K562 (cell line): ENCODE measurements around the gene CD1D. TPM values are rescaled to one million over a fixed set of nuclear protein-coding genes. Genes with fewer than 3 reads are reported as not detected.

ENCODE experiments used
- polyA plus RNA-seq, 8 experiments: library from polyadenylated mRNA; depleted of rRNA in 4 of 8; stranded (reverse) in 5 of 8; unstranded in 3 of 8; fragments of >200 nt; fragmentation: Nextera tagmentation in 2 of 8; fragmentation: Illumina TruSeq in 1 of 8; extraction: Ambion mirVana in 2 of 8; extraction: Trizol in 1 of 8; gene quantifications; 2 replicates each; pipeline versions ENCODE4 v1.2.1 to v1.2.3, GENCODE V29; 2011 to 2014; ENCODE audit warnings: inconsistent platforms in 1 of 8, missing spikeins in 1 of 8
- total RNA-seq, 7 experiments: library from RNA; depleted of rRNA in 6 of 7; stranded (reverse); fragments of >200 nt in 6 of 7; fragmentation: Illumina TruSeq in 2 of 7; extraction: Trizol in 2 of 7; gene quantifications; 2 replicates each; pipeline versions ENCODE4 v1.2.1 to v1.2.3, GENCODE V29; 2011 to 2021; ENCODE audit warnings: low replicate concordance in 1 of 7

The CD1D gene
- total and polyA plus RNA-seq, 9 of the 15 experiments (the other 6 are each of a cell fraction or from before 2014, with no cell fraction given), result 0.03 TPM; not detected in 8

Other genes starting within 250 kb of the CD1D start
- gene KIRREL1, start 187.2 kb upstream of the CD1D start, total RNA-seq (2014; rRNA removed), result 0.05 TPM in 1 of 2 replicates, not detected in the other
- gene KIRREL1, start 187.2 kb upstream of the CD1D start, total RNA-seq (2014; rRNA removed; fragmentation: Illumina TruSeq; extraction: Trizol), result under 0.01 TPM in 1 of 2 replicates, not detected in the other
- 0.07 TPM in 1 of 2 replicates, not detected in the other for gene KIRREL1, start 187.2 kb upstream of the CD1D start, total RNA-seq (2015; rRNA removed; fragmentation: Illumina TruSeq; extraction: Trizol)
- 0.18 and 0.22 TPM in 2 replicates for gene KIRREL1, start 187.2 kb upstream of the CD1D start, total RNA-seq (2021)
- 0.01 TPM in 1 of 2 replicates, not detected in the other for gene KIRREL1, start 187.2 kb upstream of the CD1D start, polyA plus RNA-seq (2011; rRNA removed)
- gene KIRREL1, start 187.2 kb upstream of the CD1D start, polyA plus RNA-seq (2014; fragmentation: Illumina TruSeq; extraction: Trizol), result 0.01 TPM in 2 replicates
- gene KIRREL1, start 187.2 kb upstream of the CD1D start, polyA plus RNA-seq (2014; fragmentation: Nextera tagmentation; extraction: Ambion mirVana), result not detected
- gene KIRREL1, start 187.2 kb upstream of the CD1D start, polyA plus RNA-seq (2014; rRNA removed), result not detected in 2 replicates
- gene CD1A, start 73.5 kb downstream of the CD1D start, total RNA-seq (2014; rRNA removed), result not detected in 2 replicates
- gene CD1A, start 73.5 kb downstream of the CD1D start, total RNA-seq (2014; rRNA removed; fragmentation: Illumina TruSeq; extraction: Trizol), result not detected in 2 replicates
- not detected in 2 replicates for gene CD1A, start 73.5 kb downstream of the CD1D start, total RNA-seq (2015; rRNA removed; fragmentation: Illumina TruSeq; extraction: Trizol)
- not detected in 2 replicates for gene CD1A, start 73.5 kb downstream of the CD1D start, total RNA-seq (2021)
- gene CD1A, start 73.5 kb downstream of the CD1D start, polyA plus RNA-seq (2011; rRNA removed), result not detected in 2 replicates
- gene CD1A, start 73.5 kb downstream of the CD1D start, polyA plus RNA-seq (2014; fragmentation: Illumina TruSeq; extraction: Trizol), result not detected in 2 replicates
- not detected for gene CD1A, start 73.5 kb downstream of the CD1D start, polyA plus RNA-seq (2014; fragmentation: Nextera tagmentation; extraction: Ambion mirVana)
- not detected in 2 replicates for gene CD1A, start 73.5 kb downstream of the CD1D start, polyA plus RNA-seq (2014; rRNA removed)
- gene CD1C, start 109.0 kb downstream of the CD1D start, total RNA-seq (2014; rRNA removed), result not detected in 2 replicates
- gene CD1C, start 109.0 kb downstream of the CD1D start, total RNA-seq (2014; rRNA removed; fragmentation: Illumina TruSeq; extraction: Trizol), result not detected in 2 replicates
- gene CD1C, start 109.0 kb downstream of the CD1D start, total RNA-seq (2015; rRNA removed; fragmentation: Illumina TruSeq; extraction: Trizol), result not detected in 2 replicates
- gene CD1C, start 109.0 kb downstream of the CD1D start, total RNA-seq (2021), result not detected in 2 replicates
- gene CD1C, start 109.0 kb downstream of the CD1D start, polyA plus RNA-seq (2011; rRNA removed), result not detected in 2 replicates
- gene CD1C, start 109.0 kb downstream of the CD1D start, polyA plus RNA-seq (2014; fragmentation: Illumina TruSeq; extraction: Trizol), result not detected in 2 replicates
- not detected for gene CD1C, start 109.0 kb downstream of the CD1D start, polyA plus RNA-seq (2014; fragmentation: Nextera tagmentation; extraction: Ambion mirVana)
- not detected in 2 replicates for gene CD1C, start 109.0 kb downstream of the CD1D start, polyA plus RNA-seq (2014; rRNA removed)
- not detected in 2 replicates for gene CD1B, start 150.6 kb downstream of the CD1D start, total RNA-seq (2014; rRNA removed)
- not detected in 2 replicates for gene CD1B, start 150.6 kb downstream of the CD1D start, total RNA-seq (2014; rRNA removed; fragmentation: Illumina TruSeq; extraction: Trizol)
- not detected in 2 replicates for gene CD1B, start 150.6 kb downstream of the CD1D start, total RNA-seq (2015; rRNA removed; fragmentation: Illumina TruSeq; extraction: Trizol)
- not detected in 2 replicates for gene CD1B, start 150.6 kb downstream of the CD1D start, total RNA-seq (2021)
- not detected in 2 replicates for gene CD1B, start 150.6 kb downstream of the CD1D start, polyA plus RNA-seq (2011; rRNA removed)
- gene CD1B, start 150.6 kb downstream of the CD1D start, polyA plus RNA-seq (2014; fragmentation: Illumina TruSeq; extraction: Trizol), result not detected in 2 replicates
- not detected for gene CD1B, start 150.6 kb downstream of the CD1D start, polyA plus RNA-seq (2014; fragmentation: Nextera tagmentation; extraction: Ambion mirVana)
- gene CD1B, start 150.6 kb downstream of the CD1D start, polyA plus RNA-seq (2014; rRNA removed), result not detected in 2 replicates
- not detected in 2 replicates for gene CD1E, start 173.0 kb downstream of the CD1D start, total RNA-seq (2014; rRNA removed)
- gene CD1E, start 173.0 kb downstream of the CD1D start, total RNA-seq (2014; rRNA removed; fragmentation: Illumina TruSeq; extraction: Trizol), result not detected in 2 replicates
- not detected in 2 replicates for gene CD1E, start 173.0 kb downstream of the CD1D start, total RNA-seq (2015; rRNA removed; fragmentation: Illumina TruSeq; extraction: Trizol)
- gene CD1E, start 173.0 kb downstream of the CD1D start, total RNA-seq (2021), result not detected in 2 replicates
- gene CD1E, start 173.0 kb downstream of the CD1D start, polyA plus RNA-seq (2011; rRNA removed), result not detected in 2 replicates
- gene CD1E, start 173.0 kb downstream of the CD1D start, polyA plus RNA-seq (2014; fragmentation: Illumina TruSeq; extraction: Trizol), result not detected in 2 replicates
- not detected for gene CD1E, start 173.0 kb downstream of the CD1D start, polyA plus RNA-seq (2014; fragmentation: Nextera tagmentation; extraction: Ambion mirVana)
- gene CD1E, start 173.0 kb downstream of the CD1D start, polyA plus RNA-seq (2014; rRNA removed), result not detected in 2 replicates
- not detected in 2 replicates for gene OR10T2, start 218.6 kb downstream of the CD1D start, total RNA-seq (2014; rRNA removed)
- gene OR10T2, start 218.6 kb downstream of the CD1D start, total RNA-seq (2014; rRNA removed; fragmentation: Illumina TruSeq; extraction: Trizol), result not detected in 2 replicates
- not detected in 2 replicates for gene OR10T2, start 218.6 kb downstream of the CD1D start, total RNA-seq (2015; rRNA removed; fragmentation: Illumina TruSeq; extraction: Trizol)
- gene OR10T2, start 218.6 kb downstream of the CD1D start, total RNA-seq (2021), result not detected in 2 replicates
- not detected in 2 replicates for gene OR10T2, start 218.6 kb downstream of the CD1D start, polyA plus RNA-seq (2011; rRNA removed)
- not detected in 2 replicates for gene OR10T2, start 218.6 kb downstream of the CD1D start, polyA plus RNA-seq (2014; fragmentation: Illumina TruSeq; extraction: Trizol)
- not detected for gene OR10T2, start 218.6 kb downstream of the CD1D start, polyA plus RNA-seq (2014; fragmentation: Nextera tagmentation; extraction: Ambion mirVana)
- not detected in 2 replicates for gene OR10T2, start 218.6 kb downstream of the CD1D start, polyA plus RNA-seq (2014; rRNA removed)
- not detected in 2 replicates for gene OR10K2, start 245.3 kb downstream of the CD1D start, total RNA-seq (2014; rRNA removed)
- not detected in 2 replicates for gene OR10K2, start 245.3 kb downstream of the CD1D start, total RNA-seq (2014; rRNA removed; fragmentation: Illumina TruSeq; extraction: Trizol)
- gene OR10K2, start 245.3 kb downstream of the CD1D start, total RNA-seq (2015; rRNA removed; fragmentation: Illumina TruSeq; extraction: Trizol), result not detected in 2 replicates
- gene OR10K2, start 245.3 kb downstream of the CD1D start, total RNA-seq (2021), result not detected in 2 replicates
- gene OR10K2, start 245.3 kb downstream of the CD1D start, polyA plus RNA-seq (2011; rRNA removed), result not detected in 2 replicates
- gene OR10K2, start 245.3 kb downstream of the CD1D start, polyA plus RNA-seq (2014; fragmentation: Illumina TruSeq; extraction: Trizol), result not detected in 2 replicates
- not detected for gene OR10K2, start 245.3 kb downstream of the CD1D start, polyA plus RNA-seq (2014; fragmentation: Nextera tagmentation; extraction: Ambion mirVana)
- not detected in 2 replicates for gene OR10K2, start 245.3 kb downstream of the CD1D start, polyA plus RNA-seq (2014; rRNA removed)